Measurements from ENCODE around the gene UBE4B.

Gene UBE4B

DNA sequence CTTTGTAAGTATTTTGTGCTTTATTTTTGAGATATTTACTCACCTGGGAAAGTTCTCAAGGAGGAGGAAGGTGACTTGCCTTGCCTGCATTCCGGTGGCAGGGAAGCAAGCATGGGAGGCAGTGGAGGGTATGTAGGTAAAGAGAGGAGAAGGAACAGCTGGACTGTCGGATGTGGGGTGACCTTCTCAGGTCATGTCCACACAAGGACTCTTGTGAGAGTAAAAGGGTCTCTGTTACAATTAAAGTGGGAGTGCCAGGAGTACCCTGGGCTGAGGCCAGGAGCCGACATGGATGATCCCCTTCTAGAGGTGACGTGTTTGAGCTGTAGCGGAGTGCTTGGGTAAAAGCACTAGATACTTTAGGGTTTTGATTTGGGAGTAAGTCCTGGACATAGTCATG, 25.0 kb downstream of the UBE4B start:
- Histone ChIP-seq H3K9ac (ENCODE audit: low read depth, low read length) (no peak overlapping the region), H3K27ac (ENCODE audit: low read depth, low read length) (no peak overlapping the region), H3K9me3 (ENCODE audit: control insufficient read depth, insufficient read depth, low read length) (no peaks in the 10 kb centered on the region), H3K4me3 (ENCODE audit: low read depth, low read length) (no peak overlapping the region), H3K36me3 (ENCODE audit: control insufficient read depth, insufficient read depth, low read length) (no peaks in the 10 kb centered on the region), H3K4me1 (ENCODE audit: control insufficient read depth, insufficient read depth, low read length) (no peaks in the 10 kb centered on the region), H3K27me3 (ENCODE audit: control insufficient read depth, insufficient read depth, low read length) (no peaks in the 10 kb centered on the region)

DNA sequence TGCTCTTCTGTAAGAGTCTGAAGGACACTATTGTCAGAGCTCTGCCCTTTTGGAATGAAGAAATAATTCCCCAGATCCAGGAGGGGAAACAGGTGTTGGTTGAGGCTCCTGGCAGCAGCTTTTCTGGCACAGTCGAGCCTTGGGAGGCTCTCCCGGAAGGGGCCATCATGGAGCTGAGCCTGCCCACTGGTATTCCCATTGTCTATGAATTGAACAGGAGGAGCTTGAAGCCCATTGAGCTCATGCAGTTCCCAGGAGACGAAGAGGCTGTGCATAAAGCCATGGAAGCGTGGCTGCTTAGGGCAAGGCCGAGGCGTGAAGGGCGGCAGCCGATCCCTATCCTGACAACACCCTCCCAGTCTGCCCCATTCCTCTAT, 26.6 kb downstream of the UBE4B start:
- no peaks in the 10 kb centered on the region for H3K4me1 ChIP-seq (ENCODE audit: control insufficient read depth, insufficient read depth, low read length)

DNA sequence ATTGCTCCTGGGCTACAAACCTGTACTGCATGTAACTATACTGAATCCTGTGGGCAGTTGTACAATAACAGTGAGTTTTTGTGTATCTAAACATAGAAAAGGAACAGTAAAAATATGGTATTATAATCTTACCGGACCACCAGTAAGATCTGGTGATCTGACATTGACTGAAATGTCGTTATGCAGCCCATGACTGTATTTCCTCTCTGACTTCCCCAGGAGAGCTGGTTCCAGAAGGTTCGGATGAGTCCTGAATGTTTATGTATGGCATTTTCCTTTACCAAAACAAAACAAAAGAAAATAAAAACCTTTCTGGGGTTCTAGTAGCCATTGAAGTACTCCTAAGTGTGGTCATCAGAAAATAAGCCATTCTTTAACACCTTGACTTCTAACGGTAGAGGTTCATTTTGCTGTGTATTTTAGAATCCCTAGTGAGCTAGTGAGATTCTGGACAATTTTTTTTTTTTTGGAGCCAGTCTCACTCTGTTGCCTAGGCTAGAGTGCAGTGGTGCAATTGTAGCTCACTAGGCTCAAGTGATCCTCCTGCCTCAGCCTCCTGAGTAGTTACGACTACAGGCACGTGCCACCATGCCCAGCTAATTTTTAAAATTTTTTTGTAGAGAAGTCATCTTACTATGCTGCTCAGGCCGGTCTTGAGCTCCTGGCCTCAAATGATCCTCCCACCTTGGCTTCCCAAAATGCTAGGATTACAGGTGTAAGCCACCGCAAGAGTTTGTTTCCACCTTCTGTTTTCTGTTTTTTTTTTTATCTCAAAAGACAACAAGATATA, 27.7 kb downstream of the UBE4B start:
- H3K9me3 ChIP-seq (ENCODE audit: control insufficient read depth, insufficient read depth, low read length) = no peaks in the 10 kb centered on the region
- H3K4me3 ChIP-seq (ENCODE audit: low read depth, low read length) = no peak overlapping the region
- H3K27me3 ChIP-seq (ENCODE audit: control insufficient read depth, insufficient read depth, low read length) = no peaks in the 10 kb centered on the region
- no peaks in the 10 kb centered on the region for H3K36me3 ChIP-seq (ENCODE audit: control insufficient read depth, insufficient read depth, low read length)
- peaks cover 6% of the 10 kb centered on the region for H3K4me1 ChIP-seq (ENCODE audit: control insufficient read depth, insufficient read depth, low read length)
- H3K27ac ChIP-seq (ENCODE audit: low read depth, low read length) = no peak overlapping the region
- H3K9ac ChIP-seq (ENCODE audit: low read depth, low read length) = no peak overlapping the region

More for the DNA sequence above, 26.6 kb downstream of the UBE4B start:
- Histone ChIP-seq H3K36me3 (ENCODE audit: control insufficient read depth, insufficient read depth, low read length) (no peaks in the 10 kb centered on the region), H3K27ac (ENCODE audit: low read depth, low read length) (no peak overlapping the region), H3K27me3 (ENCODE audit: control insufficient read depth, insufficient read depth, low read length) (no peaks in the 10 kb centered on the region), H3K9me3 (ENCODE audit: control insufficient read depth, insufficient read depth, low read length) (no peaks in the 10 kb centered on the region), H3K9ac (ENCODE audit: low read depth, low read length) (no peak overlapping the region), H3K4me3 (ENCODE audit: low read depth, low read length) (no peak overlapping the region)

DNA sequence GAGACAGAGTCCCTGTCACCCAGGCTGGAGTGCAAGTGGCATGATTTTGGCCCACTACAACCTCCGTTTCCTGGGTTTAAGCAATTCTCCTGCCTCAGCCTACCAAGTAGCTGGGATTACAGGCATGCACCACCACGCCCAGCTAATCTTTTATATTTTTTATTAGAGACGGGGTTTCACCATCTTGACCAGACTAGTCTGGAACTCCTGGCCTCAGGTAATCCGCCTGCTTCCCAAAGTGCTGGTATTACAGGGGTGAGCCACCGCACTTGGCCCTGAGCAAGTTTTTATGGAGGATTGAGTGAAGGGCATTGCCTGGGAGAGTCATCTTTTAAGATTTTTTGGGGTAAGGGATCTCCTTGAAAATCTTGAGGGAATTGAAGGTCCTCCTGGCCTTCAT, 28.5 kb downstream of the UBE4B start:
- Histone ChIP-seq H3K4me1 (ENCODE audit: control insufficient read depth, insufficient read depth, low read length) (peaks cover 8% of the 10 kb centered on the region), H3K9ac (ENCODE audit: low read depth, low read length) (no peak overlapping the region), H3K4me3 (ENCODE audit: low read depth, low read length) (no peak overlapping the region), H3K9me3 (ENCODE audit: control insufficient read depth, insufficient read depth, low read length) (no peaks in the 10 kb centered on the region), H3K27ac (ENCODE audit: low read depth, low read length) (no peak overlapping the region), H3K36me3 (ENCODE audit: control insufficient read depth, insufficient read depth, low read length) (no peaks in the 10 kb centered on the region), H3K27me3 (ENCODE audit: control insufficient read depth, insufficient read depth, low read length) (no peaks in the 10 kb centered on the region)

DNA sequence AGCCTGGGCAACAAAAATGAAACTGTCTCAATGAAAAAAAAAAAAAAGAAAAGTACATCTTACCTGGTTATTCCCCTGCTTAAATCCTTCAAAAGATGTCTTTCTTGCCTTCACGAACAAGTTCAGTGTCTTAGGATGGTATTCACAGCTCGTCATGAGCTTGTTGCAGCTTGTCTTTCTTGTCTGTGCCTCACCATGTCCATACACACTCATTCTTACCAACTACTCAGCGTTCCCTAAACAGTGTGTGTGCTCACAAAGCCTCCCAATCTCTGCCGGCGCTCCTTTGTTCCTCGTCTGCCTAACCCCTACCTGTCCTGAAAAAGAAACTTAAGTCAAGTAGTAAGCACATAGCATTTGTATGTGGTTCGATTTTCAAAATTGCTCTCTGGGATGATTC, 31.1 kb downstream of the UBE4B start:
- H3K27me3 ChIP-seq (ENCODE audit: control insufficient read depth, insufficient read depth, low read length) = no peaks in the 10 kb centered on the region
- peaks cover 11% of the 10 kb centered on the region for H3K4me1 ChIP-seq (ENCODE audit: control insufficient read depth, insufficient read depth, low read length)
- H3K9me3 ChIP-seq (ENCODE audit: control insufficient read depth, insufficient read depth, low read length) = no peaks in the 10 kb centered on the region
- H3K27ac ChIP-seq (ENCODE audit: low read depth, low read length) = no peak overlapping the region
- no peak overlapping the region for H3K9ac ChIP-seq (ENCODE audit: low read depth, low read length)
- H3K4me3 ChIP-seq (ENCODE audit: low read depth, low read length) = no peak overlapping the region
- H3K36me3 ChIP-seq (ENCODE audit: control insufficient read depth, insufficient read depth, low read length) = no peaks in the 10 kb centered on the region

DNA sequence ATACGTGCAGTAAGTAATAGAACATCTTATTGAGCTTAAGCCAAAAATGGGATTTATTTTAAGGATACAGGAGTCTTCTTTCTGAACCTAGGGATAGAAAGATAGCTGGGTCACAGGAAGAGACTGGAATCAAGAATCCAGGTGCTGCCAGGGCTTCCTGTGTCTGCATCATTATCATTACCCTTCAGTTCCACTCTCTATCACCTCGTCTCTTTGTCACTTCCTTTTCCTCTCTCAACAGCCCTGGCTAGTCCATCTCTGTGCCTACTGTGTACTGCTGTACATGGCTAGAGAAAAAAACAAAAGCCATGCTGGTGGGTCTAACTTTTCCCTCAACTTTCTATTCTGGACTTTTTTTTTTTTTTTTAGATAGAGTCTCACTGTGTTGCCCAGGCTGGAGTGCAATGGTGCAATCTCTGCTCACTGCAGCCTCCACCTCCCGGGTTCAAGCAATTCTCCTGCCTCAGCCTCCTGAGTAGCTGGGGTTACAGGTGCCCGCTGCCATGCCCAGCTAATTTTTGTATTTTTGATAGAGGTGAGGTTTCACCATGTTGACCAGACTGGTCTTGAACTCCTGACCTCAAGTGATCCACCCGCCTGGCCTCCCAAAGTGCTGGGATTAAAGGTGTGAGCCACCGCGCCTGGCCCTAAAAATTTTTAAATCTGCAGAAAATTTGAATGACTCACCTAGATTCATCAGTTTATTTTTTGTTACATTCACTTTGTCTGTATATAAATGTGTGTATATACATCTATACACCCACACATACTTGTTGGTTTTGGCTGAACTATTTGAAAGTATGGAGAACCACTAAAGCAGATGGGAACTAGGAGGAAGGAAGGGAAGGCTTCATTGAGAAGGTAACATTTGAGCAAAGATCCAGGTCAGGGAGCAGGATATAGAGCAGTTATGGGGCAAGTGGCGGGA, 31.9 kb downstream of the UBE4B start:
- H3K27ac ChIP-seq (ENCODE audit: low read depth, low read length) = peak overlapping the region; percentile 46
- H3K36me3 ChIP-seq (ENCODE audit: control insufficient read depth, insufficient read depth, low read length) = no peaks in the 10 kb centered on the region
- H3K4me1 ChIP-seq (ENCODE audit: control insufficient read depth, insufficient read depth, low read length) = peaks cover 11% of the 10 kb centered on the region
- no peaks in the 10 kb centered on the region for H3K9me3 ChIP-seq (ENCODE audit: control insufficient read depth, insufficient read depth, low read length)
- H3K4me3 ChIP-seq (ENCODE audit: low read depth, low read length) = no peak overlapping the region
- no peaks in the 10 kb centered on the region for H3K27me3 ChIP-seq (ENCODE audit: control insufficient read depth, insufficient read depth, low read length)
- H3K9ac ChIP-seq (ENCODE audit: low read depth, low read length) = no peak overlapping the region

DNA sequence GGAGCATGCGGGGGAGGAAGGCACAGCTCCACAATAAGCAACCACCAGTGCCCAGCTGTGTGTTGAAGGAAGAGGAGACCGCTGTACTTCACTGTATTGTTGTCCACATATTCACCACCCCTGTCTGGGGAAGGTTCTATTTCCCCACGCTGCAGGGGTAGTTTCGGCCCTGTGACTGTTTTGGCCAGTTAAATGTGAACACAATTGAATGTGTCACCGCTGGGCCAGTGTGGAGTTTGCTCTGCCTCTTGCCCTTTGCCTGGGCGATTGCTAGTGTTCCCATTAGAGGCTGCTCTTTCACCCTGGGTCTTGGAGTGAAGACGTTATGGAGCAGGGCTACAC, 32.6 kb downstream of the UBE4B start:
- Histone ChIP-seq H3K27me3 (ENCODE audit: control insufficient read depth, insufficient read depth, low read length) (no peaks in the 10 kb centered on the region), H3K4me3 (ENCODE audit: low read depth, low read length) (no peak overlapping the region), H3K9ac (ENCODE audit: low read depth, low read length) (no peak overlapping the region), H3K9me3 (ENCODE audit: control insufficient read depth, insufficient read depth, low read length) (no peaks in the 10 kb centered on the region), H3K4me1 (ENCODE audit: control insufficient read depth, insufficient read depth, low read length) (peaks cover 11% of the 10 kb centered on the region), H3K27ac (ENCODE audit: low read depth, low read length) (peak overlapping the region; percentile 46), H3K36me3 (ENCODE audit: control insufficient read depth, insufficient read depth, low read length) (no peaks in the 10 kb centered on the region)

DNA sequence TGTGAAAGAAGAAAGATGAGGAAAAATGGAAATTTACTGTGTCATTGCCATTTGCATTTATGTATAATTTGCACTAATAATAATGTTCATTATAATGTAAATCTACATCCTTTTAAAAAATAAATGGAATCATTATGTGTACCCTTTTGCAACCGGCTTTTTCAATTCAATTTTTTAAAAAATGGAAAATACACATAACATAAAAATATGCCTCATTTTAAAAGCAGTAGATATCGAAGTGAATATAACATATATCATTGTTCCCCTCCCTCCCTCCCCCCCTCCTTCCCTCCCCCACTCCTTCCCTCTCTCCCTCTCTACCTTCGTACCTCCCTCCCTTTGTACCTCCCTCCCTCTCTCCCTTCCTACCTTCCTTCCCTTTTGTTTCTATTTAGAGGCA, 33.0 kb downstream of the UBE4B start:
- no peaks in the 10 kb centered on the region for H3K36me3 ChIP-seq (ENCODE audit: control insufficient read depth, insufficient read depth, low read length)
- H3K27me3 ChIP-seq (ENCODE audit: control insufficient read depth, insufficient read depth, low read length) = no peaks in the 10 kb centered on the region
- no peaks in the 10 kb centered on the region for H3K9me3 ChIP-seq (ENCODE audit: control insufficient read depth, insufficient read depth, low read length)
- no peak overlapping the region for H3K4me3 ChIP-seq (ENCODE audit: low read depth, low read length)
- H3K4me1 ChIP-seq (ENCODE audit: control insufficient read depth, insufficient read depth, low read length) = peaks cover 11% of the 10 kb centered on the region
- H3K9ac ChIP-seq (ENCODE audit: low read depth, low read length) = no peak overlapping the region
- peak overlapping the region; percentile 46 for H3K27ac ChIP-seq (ENCODE audit: low read depth, low read length)

DNA sequence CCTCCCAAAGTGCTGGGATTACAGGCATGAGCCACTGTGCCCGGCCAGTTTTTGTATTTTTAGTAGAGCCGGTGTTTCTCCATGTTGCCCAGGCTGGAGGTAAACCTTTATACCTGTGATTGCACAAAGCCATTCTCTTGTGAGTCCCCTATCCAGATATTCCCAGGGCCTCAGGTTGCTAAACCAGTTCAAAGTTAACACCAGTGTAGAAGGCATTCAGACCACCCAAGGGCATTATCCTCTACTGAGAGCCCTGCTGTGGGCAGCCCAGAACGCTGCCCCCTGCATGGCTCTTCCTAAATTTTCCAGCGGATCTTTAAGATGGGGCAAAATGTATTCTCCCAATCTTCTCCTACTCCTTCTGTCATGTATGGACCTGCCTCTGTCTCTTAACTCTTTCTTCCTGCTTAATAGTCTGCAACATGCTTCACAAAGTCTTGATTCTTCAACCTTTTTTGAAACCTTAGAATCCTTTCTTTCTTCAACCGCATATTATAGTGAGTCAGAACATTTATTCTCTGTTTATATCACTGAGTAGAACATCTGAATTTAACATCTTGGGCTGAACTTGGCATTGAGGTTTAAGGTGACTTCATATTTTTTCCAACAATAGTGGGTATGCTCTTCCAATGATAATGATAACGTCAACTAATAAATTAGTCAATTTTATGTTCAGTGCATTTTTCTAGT, 36.0 kb downstream of the UBE4B start:
- no peak overlapping the region for H3K4me3 ChIP-seq (ENCODE audit: low read depth, low read length)
- peaks cover 11% of the 10 kb centered on the region for H3K4me1 ChIP-seq (ENCODE audit: control insufficient read depth, insufficient read depth, low read length)
- no peaks in the 10 kb centered on the region for H3K36me3 ChIP-seq (ENCODE audit: control insufficient read depth, insufficient read depth, low read length)
- H3K27ac ChIP-seq (ENCODE audit: low read depth, low read length) = no peak overlapping the region
- no peaks in the 10 kb centered on the region for H3K27me3 ChIP-seq (ENCODE audit: control insufficient read depth, insufficient read depth, low read length)
- H3K9me3 ChIP-seq (ENCODE audit: control insufficient read depth, insufficient read depth, low read length) = no peaks in the 10 kb centered on the region
- H3K9ac ChIP-seq (ENCODE audit: low read depth, low read length) = no peak overlapping the region

DNA sequence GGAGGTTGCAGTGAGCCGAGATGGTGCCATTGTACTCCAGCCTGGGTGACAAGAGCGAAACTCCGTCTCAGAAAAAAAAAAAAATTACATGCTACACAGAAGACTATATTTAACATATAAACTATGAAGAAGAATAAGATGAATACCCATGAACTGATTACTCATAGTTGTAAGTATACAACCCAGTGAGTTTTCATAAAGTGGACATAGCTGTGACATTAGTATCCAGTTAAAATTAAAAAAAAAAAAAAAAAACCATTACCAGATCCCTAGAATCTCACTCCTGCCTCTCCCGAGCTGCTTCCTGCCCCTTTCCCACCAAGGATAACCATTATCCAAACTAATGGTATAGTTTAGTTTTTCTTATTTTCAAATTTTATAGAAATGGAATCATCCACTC, 37.4 kb downstream of the UBE4B start:
- peaks cover 5% of the 10 kb centered on the region; the same call in 1 of the 2 replicates for H3K36me3 ChIP-seq (ENCODE audit: control insufficient read depth, insufficient read depth, low read length)
- H3K4me1 ChIP-seq (ENCODE audit: control insufficient read depth, insufficient read depth, low read length) = peaks cover 8% of the 10 kb centered on the region
- H3K4me3 ChIP-seq (ENCODE audit: low read depth, low read length) = no peak overlapping the region
- H3K27me3 ChIP-seq (ENCODE audit: control insufficient read depth, insufficient read depth, low read length) = no peaks in the 10 kb centered on the region
- H3K9me3 ChIP-seq (ENCODE audit: control insufficient read depth, insufficient read depth, low read length) = no peaks in the 10 kb centered on the region
- H3K27ac ChIP-seq (ENCODE audit: low read depth, low read length) = no peak overlapping the region
- no peak overlapping the region for H3K9ac ChIP-seq (ENCODE audit: low read depth, low read length)

DNA sequence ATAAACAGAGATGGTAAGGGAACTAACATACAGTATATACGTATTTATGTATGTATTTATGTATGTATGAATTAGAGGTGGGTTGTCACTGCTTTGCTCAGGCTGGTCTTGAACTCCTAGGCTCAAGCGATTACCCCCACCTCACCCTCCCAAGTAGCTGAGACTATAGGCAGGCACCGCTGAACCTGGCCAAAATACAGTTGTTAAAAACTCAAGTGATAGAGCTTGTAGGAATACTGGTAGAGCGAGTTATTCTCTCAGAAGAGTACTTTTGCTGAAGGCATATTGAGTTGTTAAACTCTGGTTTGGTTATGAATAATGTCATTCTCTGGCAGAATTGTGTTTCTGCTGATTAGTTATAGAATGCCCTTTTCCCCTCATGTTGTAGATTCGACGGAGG, 38.9 kb downstream of the UBE4B start:
- no peaks in the 10 kb centered on the region for H3K9me3 ChIP-seq (ENCODE audit: control insufficient read depth, insufficient read depth, low read length)
- peaks cover 7% of the 10 kb centered on the region; the same call in 1 of the 2 replicates for H3K36me3 ChIP-seq (ENCODE audit: control insufficient read depth, insufficient read depth, low read length)
- H3K27ac ChIP-seq (ENCODE audit: low read depth, low read length) = no peak overlapping the region
- H3K4me3 ChIP-seq (ENCODE audit: low read depth, low read length) = no peak overlapping the region
- no peak overlapping the region for H3K9ac ChIP-seq (ENCODE audit: low read depth, low read length)
- no peaks in the 10 kb centered on the region for H3K27me3 ChIP-seq (ENCODE audit: control insufficient read depth, insufficient read depth, low read length)
- peaks cover 3% of the 10 kb centered on the region; the same call in 1 of the 2 replicates for H3K4me1 ChIP-seq (ENCODE audit: control insufficient read depth, insufficient read depth, low read length)

All from HUES48 (cell line).